Tibial artery (tissue), 4 donors: ENCODE measurements around the gene DIRAS2.

Experiments used
- DNase-seq, 2 donors: peaks; one replicate each; pipeline ENCODE4 v3.0.0-alpha.2; 2019
- H3K27ac ChIP-seq, 2 donors: fragments of 200-600 bp; sonication (generic) in 1 of 2; 1 replicate in 1 of 2; 2 replicates in 1 of 2; pipeline ENCODE4 v1.5.1; 2018 to 2019; ENCODE audit warnings: mild to moderate bottlenecking in 1 of 2
- H3K27me3 ChIP-seq, 2 donors: fragments of 200-600 bp; sonication (generic) in 1 of 2; one replicate each; pipeline versions ENCODE4 v1.5.1 to v1.6.0; 2016 to 2019
- H3K36me3 ChIP-seq, 3 donors: fragments of 200-600 bp; sonication (generic) in 2 of 3; one replicate each; pipeline ENCODE4 v1.5.1; 2016 to 2019; ENCODE audit warnings: mild to moderate bottlenecking in 2 of 3
- H3K4me1 ChIP-seq, 4 donors: fragments of 200-600 bp; sonication (generic) in 2 of 4; 1 replicate in 3 of 4; 2 replicates in 1 of 4; pipeline ENCODE4 v1.5.1; 2016 to 2019
- H3K4me3 ChIP-seq, 2 donors: fragments of 200-600 bp; sonication (generic) in 1 of 2; 1 replicate in 1 of 2; 2 replicates in 1 of 2; pipeline ENCODE4 v1.5.1; 2018 to 2019; ENCODE audit warnings: mild to moderate bottlenecking in 2 of 2
- H3K9me3 ChIP-seq, 3 donors: fragments of 200-600 bp; sonication (generic) in 1 of 3; one replicate each; pipeline ENCODE4 v1.5.1; 2016 to 2019
- CTCF ChIP-seq, 2 experiments: fragments of 200-600 bp in 1 of 2; fragments of 450-650 bp in 1 of 2; IDR thresholded peaks; one replicate each; pipeline ENCODE4 v1.5.1; 2017 to 2019; ENCODE audit warnings: antibody characterized with exemption in 2 of 2, mild to moderate bottlenecking in 1 of 2, moderate library complexity in 1 of 2
- intact Hi-C: fragments of 100-400 bp; cut with DNase I; formaldehyde crosslinking; loops from one replicate; pipeline ENCODE4 v1.15.0; 2023; ENCODE audit warnings: low total_unique reads

Gene DIRAS2

GRCh38 chr9:90632647-90633207, 9.9 kb downstream of the DIRAS2 start:
- no peak overlapping the region for H3K27ac ChIP-seq
- no peak overlapping the region for H3K4me3 ChIP-seq
- TF ChIP-seq CTCF (IDR thresholded peaks at IDR 0.05): no peak
- no peaks in the 10 kb centered on the region for H3K27me3 ChIP-seq
- H3K4me1 ChIP-seq: no peaks in the 10 kb centered on the region
- DNase-seq: no peak
- H3K9me3 ChIP-seq: no peaks in the 10 kb centered on the region
- intact Hi-C loops: no loop called here
- no peaks in the 10 kb centered on the region for H3K36me3 ChIP-seq

GRCh38 chr9:90631964-90632363, 10.7 kb downstream of the DIRAS2 start:
- H3K36me3 ChIP-seq: no peaks in the 10 kb centered on the region
- H3K27me3 ChIP-seq: no peaks in the 10 kb centered on the region
- DNase-seq: no peak
- intact Hi-C loops: no loop called here
- no peaks in the 10 kb centered on the region for H3K4me1 ChIP-seq
- H3K4me3 ChIP-seq: no peak overlapping the region
- no peak for TF ChIP-seq CTCF (IDR thresholded peaks at IDR 0.05)
- no peak overlapping the region for H3K27ac ChIP-seq
- H3K9me3 ChIP-seq: no peaks in the 10 kb centered on the region

- no peak for TF ChIP-seq CTCF (IDR thresholded peaks at IDR 0.05)
These were observed 12.6 kb downstream of the DIRAS2 start for GRCh38 chr9:90629991-90630390.

GRCh38 chr9:90629354-90629753, 13.3 kb downstream of the DIRAS2 start:
- Histone ChIP-seq H3K27ac (no peak overlapping the region), H3K36me3 (no peaks in the 10 kb centered on the region), H3K4me1 (no peaks in the 10 kb centered on the region), H3K9me3 (no peaks in the 10 kb centered on the region), H3K27me3 (no peaks in the 10 kb centered on the region), H3K4me3 (no peak overlapping the region)
- intact Hi-C loops: no loop called here
- no peak for DNase-seq
- no peak for TF ChIP-seq CTCF (IDR thresholded peaks at IDR 0.05)

More at GRCh38 chr9:90629991-90630390, 12.6 kb downstream of the DIRAS2 start:
- no peak overlapping the region for H3K27ac ChIP-seq
- no peaks in the 10 kb centered on the region for H3K9me3 ChIP-seq
- no peak overlapping the region for H3K4me3 ChIP-seq
- H3K36me3 ChIP-seq: no peaks in the 10 kb centered on the region
- DNase-seq: no peak
- H3K27me3 ChIP-seq: no peaks in the 10 kb centered on the region
- no peaks in the 10 kb centered on the region for H3K4me1 ChIP-seq
- intact Hi-C loops: no loop called here

- no peak overlapping the region for H3K4me3 ChIP-seq
- no peaks in the 10 kb centered on the region for H3K9me3 ChIP-seq
- no peak for TF ChIP-seq CTCF (IDR thresholded peaks at IDR 0.05)
- H3K4me1 ChIP-seq: no peaks in the 10 kb centered on the region
- no peak for DNase-seq
- intact Hi-C loops: no loop called here
- no peaks in the 10 kb centered on the region for H3K27me3 ChIP-seq
- no peak overlapping the region for H3K27ac ChIP-seq
- no peaks in the 10 kb centered on the region for H3K36me3 ChIP-seq
These were observed 25.8 kb downstream of the DIRAS2 start for GRCh38 chr9:90616806-90617205.

- Histone ChIP-seq H3K9me3 (no peaks in the 10 kb centered on the region), H3K4me3 (no peak overlapping the region), H3K36me3 (no peaks in the 10 kb centered on the region), H3K27ac (no peak overlapping the region), H3K27me3 (no peaks in the 10 kb centered on the region), H3K4me1 (no peaks in the 10 kb centered on the region)
- no peak for DNase-seq
- TF ChIP-seq CTCF (IDR thresholded peaks at IDR 0.05): no peak
- intact Hi-C loops: no loop called here
These were observed 29.1 kb downstream of the DIRAS2 start for GRCh38 chr9:90613502-90613901.
